GM20000 (cell line): ENCODE measurements around the gene ILDR2.

Experiments
- DNase-seq: peaks from one replicate; pipeline ENCODE4 v3.0.0; 2012; ENCODE audit warnings: low spot score
- TF ChIP-seq, protein P1 (sequence below): IDR thresholded peaks from 2 replicates; pipeline ENCODE4 v1.5.1; 2012; ENCODE audit warnings: mild to moderate bottlenecking, control low read depth; ENCODE audit errors: extremely low read depth, missing control alignments

The ILDR2 gene

DNA sequence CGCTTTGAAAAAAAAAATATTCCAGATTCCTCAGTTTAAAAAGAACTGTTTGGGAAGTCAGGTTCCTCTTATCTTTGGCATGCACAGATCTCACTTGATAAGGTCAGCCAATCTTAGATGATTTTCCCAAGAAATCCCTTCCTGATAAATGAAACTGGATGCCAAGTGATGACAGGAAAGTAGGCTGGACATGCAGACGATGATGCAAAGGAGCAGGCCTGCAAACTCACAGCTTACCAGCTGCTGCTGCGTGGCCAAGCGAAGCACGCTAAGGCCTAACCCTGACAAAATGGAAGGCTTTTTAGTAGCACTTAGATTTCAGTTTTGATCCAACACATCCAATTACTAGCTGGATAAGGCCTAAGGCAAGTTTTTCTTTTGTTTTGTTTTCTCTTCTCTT, 109.4 kb downstream of the ILDR2 start:
- TF ChIP-seq, protein P1, sequence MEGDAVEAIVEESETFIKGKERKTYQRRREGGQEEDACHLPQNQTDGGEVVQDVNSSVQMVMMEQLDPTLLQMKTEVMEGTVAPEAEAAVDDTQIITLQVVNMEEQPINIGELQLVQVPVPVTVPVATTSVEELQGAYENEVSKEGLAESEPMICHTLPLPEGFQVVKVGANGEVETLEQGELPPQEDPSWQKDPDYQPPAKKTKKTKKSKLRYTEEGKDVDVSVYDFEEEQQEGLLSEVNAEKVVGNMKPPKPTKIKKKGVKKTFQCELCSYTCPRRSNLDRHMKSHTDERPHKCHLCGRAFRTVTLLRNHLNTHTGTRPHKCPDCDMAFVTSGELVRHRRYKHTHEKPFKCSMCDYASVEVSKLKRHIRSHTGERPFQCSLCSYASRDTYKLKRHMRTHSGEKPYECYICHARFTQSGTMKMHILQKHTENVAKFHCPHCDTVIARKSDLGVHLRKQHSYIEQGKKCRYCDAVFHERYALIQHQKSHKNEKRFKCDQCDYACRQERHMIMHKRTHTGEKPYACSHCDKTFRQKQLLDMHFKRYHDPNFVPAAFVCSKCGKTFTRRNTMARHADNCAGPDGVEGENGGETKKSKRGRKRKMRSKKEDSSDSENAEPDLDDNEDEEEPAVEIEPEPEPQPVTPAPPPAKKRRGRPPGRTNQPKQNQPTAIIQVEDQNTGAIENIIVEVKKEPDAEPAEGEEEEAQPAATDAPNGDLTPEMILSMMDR, result no peak
- no peak for DNase-seq

DNA sequence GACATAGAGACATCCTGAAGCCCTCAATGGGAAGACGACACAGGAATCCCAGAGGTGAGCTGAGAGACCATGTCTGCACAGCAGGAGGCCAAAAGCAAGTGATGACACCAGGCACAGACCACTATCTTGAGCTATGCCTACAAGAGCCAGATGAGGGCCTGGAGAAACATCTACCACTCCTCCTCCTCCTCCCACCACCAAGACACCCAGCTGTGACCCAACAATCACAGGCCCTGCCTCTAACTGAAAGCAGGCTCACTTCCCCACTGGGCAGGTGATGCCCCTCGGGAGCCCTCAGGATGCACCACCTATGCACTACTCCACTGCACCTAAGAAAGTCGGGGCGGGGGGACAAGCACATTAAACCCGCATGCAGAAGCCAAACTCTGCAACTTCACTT, 115.7 kb downstream of the ILDR2 start:
- TF ChIP-seq, protein P1, result no peak
- DNase-seq, result no peak

DNA sequence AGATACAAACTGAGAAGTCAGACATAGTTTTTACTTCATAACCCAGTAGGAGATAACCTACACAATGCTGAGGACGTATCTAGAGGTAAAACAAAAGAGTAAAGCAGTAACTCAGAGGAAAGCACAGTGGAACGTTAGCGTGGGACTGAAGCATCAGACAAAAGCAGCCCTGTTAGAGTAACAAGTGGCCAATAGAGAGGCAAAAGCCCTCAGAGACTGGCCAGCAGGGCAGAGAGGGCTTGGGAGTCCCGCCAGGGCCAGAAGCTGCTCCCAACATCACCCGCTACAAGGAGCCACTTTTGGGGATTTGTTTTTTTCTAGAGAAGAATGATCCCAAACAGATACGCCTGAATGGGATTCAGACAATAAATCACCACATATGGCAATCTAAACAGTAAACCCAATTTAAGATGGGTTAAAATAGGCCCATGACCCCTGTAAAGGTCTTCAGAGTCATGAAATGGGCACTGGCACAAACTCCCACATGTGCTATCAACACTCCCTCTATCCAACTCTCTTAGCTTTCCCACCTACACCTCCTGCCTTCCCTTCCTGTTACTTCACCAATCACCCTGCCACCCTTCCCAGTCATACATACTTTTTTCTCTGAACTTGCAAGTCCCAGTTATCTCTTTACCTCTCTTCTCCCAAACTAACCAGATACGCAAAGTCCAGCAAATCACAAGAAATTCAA, 116.5 kb downstream of the ILDR2 start:
- TF ChIP-seq, protein P1, result no peak
- DNase-seq, result no peak
